ENCODE data around the gene WDR20.

WDR20 gene

GRCh38 chr14:102201353-102201738 lies 61.6 kb downstream of the WDR20 start:
- no peak for DNase-seq

GRCh38 chr14:102201776-102202175 lies 62.1 kb downstream of the WDR20 start:
- no peak for DNase-seq

DNA sequence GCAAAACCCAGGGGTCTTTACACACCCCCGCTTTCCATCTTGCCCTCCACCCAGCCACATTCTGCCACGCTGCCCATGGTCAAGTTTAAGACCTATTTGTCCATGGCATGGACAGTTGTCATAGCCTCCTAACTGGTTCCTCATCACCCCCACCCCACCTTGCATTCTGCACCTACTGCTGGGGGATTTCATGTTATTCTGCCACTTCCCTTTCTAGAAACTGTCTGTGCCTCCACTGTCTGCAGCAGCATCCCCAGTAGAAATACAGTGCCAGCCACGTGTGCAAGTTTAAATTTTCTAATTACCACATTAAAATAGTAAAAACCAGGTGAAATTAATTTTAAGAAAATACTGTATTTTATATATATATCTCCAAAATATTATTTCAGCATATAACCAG lies 63.2 kb downstream of the WDR20 start:
- no peak for DNase-seq

DNA sequence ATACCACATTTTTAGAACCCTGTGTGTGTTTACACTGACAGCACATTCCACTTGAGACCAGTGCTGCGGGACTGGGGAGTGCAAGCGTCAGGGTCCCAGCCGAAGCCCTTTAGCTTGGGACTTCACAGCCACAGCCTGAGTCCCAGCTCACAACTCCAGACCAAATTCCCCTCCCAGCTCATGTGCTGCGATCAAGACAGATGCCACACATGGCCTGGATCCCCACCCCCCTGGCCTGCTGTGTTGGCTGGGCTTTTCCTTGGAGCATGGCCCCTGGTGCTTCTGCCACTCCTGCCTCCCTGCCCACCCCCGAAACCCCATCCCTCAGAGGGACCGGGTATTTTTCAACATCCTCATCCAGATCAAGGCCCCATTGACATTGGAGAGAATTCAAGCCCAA lies 63.7 kb downstream of the WDR20 start:
- DNase-seq: no peak

DNA sequence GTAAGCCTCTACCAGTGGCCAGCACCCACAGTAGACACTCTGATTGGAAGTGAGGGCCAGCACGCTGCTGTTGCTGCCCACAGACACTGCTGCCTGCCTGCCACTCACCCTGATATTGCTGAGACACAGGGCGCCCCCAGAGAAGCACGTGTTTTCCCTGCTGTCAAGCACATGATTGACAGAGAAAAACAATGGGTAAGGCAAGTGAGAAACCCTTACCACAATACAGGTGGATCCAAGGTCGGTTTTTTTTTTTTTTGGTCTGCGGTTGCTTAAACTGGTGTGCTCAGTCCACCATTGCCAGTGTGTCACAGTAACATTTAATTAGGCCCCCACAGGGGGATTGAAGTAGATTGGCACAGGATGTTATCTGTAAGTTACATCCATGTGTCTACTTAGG lies 65.9 kb downstream of the WDR20 start:
- DNase-seq: no peak

DNA sequence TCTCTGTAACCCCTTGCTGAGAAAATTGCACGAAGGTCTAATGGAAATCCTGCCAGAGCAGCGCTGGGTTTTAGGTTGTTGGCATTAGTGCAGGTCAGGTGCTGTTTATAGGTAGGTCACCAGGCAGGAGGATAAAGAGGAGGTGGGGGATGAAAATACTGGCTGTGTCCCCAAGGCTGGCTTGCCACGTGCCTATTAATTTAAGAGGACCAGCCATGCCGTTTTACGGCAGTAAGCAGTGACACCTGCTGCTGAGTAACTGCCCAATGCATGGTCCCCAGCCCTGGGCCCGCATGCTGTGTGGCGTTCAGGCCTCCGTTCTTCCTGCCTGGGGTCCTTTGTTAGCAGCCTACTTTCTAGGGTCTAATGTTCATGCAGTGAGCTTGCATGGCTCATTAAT lies 67.2 kb downstream of the WDR20 start:
- no peak for DNase-seq

DNA sequence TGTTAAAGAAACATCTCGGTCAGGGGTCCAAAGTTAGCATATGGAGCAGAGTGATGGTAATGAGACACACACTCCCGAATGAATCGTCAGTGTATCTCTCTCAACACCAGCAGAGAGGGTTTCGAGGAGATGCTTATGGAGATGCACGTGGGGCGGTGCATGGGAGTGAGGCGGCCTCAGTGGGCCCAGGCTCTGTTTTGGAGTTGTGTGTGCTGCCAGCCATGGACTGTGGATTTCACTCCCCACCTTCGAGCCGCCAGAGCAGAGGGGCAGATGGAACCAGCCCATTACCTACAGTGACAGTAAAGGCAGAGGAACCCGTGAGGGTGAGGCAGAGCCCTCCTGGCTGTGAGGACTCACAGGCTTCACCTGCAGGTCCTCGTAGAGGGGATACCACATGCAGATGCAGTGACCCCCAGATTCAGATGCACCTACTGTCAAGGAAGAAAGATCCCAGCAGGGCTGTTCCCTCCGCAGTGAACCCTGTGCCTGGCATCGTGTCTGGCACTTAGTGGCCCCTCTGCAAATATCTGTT lies 68.2 kb downstream of the WDR20 start:
- DNase-seq: no peak

DNA sequence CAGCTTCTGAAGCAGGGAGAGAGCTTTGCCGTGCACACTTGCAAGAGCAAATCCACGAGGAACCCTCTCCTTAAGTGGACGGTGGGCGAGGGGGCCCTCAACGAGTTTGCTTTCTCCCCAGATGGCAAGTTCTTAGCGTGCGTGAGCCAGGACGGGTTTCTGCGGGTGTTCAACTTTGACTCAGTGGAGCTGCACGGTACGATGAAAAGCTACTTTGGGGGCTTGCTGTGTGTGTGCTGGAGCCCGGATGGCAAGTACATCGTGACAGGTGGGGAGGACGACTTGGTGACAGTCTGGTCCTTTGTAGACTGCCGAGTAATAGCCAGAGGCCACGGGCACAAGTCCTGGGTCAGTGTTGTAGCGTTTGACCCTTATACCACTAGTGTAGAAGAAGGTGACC lies 69.0 kb downstream of the WDR20 start:
- no peak for DNase-seq

- no peak for DNase-seq
These were observed 69.7 kb downstream of the WDR20 start for GRCh38 chr14:102209224-102209966.

- no peak for DNase-seq
These were observed 70.8 kb downstream of the WDR20 start for GRCh38 chr14:102210421-102211042.

- no peak for DNase-seq
These were observed 71.5 kb downstream of the WDR20 start for GRCh38 chr14:102211240-102211639.

DNA sequence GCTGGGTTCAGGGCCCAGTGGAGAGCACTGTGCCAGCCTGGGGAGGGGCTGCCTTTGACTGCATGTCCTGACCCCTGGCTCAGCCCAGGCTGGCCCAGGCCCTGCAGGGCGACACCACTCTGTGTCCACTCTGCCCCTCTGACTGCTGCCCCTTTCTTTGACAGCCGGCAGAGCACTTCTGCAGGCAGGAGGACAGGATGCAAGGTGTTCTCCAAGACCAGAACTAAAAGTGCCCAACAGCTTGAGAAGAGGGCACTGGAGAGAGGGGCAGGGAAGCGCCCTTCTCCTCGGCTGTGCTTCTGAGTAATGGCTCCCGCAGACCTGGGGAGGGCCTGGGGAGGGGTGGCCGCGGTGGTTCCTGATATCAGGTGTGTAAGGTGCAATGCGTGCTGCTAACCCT lies 72.7 kb downstream of the WDR20 start:
- no peak for DNase-seq

DNA sequence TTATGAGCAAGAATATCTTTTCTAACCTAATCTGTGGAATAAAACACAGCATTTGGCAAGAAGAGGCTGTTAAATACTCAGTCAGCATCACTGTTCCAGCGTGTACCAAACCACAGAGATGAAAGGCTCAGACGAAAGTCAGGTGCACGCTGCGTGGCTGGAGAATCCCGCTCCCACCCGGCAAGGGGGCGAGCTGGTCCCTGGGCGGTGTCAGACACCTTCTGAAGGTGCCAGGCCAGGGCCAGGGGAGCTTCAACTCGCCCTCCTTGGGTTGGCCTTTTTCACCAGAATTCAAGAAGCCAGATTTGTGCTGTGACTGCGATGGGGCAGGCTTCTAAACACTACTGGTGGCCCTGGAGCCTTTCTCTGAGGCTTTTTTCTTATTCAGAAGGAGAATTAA lies 73.1 kb downstream of the WDR20 start:
- DNase-seq: no peak

DNA sequence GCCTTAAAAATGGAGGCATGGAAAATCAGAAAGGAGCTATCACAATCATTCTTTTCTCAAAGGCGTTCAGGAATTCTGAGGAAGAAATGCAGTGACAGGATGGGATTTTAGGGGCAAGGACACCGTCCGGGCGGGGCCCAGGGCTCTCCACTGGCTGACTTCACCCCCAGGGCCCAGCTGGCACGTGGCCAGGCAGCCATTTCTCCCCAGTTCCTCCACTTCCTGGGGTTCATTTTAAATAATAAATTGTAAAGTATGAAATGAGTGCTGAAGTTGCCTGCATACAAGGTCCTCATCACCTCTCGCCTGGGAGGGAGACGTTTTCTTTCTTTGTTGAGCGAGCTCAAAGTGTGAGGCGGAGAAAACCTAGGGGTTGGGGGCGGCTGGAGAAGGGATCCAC lies 73.8 kb downstream of the WDR20 start:
- no peak for DNase-seq

DNA sequence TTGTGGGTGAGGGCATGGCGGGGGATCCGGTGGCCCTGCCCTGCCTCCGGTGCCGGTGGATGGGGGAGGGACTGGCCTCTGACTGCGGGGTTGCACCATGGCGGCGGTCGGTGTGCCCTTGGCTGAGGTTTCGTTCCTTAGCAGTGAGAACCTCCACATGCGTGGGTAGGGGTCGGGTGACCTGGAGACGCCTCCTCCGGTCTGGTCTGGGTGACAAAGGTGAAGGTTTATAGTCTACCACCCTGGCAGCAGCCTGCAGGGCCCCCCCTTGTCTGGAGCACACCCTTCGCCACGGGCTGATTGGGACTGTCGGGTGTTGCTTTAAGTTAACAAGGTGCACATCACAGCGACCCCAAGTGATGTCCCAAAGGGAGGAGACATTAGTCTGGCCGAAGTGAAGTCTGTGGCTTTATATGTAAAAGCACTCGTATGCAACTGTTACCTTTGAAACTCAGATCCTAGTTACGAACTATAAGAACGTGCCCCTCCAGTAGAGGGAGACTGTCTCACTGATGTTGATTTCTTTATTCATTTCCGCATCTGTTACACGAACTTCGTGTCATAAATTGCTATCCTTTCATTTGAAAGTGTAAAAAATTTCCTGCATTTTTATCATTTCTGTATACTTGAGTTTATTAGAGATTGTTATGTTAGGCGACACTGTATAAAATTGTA lies 74.4 kb downstream of the WDR20 start:
- DNase-seq: no peak

DNA sequence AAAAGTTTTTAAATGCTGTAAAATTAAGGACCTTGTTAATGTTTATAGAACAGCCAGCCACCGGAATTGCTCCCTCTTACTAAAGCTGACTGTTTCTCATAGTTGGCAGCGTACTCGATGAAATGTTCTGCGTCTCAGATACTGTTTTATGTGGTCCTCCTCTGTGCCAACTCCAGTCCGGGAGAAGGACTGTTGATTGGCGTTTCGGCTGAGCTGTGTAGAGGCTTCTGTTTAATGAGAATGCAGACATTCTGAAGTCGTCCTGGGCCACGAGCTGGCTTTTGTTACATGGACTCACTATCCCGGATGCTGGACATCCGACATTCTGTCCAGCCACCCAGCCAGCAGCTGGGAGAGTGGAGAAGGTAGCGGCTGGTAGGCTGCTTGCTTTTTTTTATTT lies 75.4 kb downstream of the WDR20 start:
- no peak for DNase-seq

DNA sequence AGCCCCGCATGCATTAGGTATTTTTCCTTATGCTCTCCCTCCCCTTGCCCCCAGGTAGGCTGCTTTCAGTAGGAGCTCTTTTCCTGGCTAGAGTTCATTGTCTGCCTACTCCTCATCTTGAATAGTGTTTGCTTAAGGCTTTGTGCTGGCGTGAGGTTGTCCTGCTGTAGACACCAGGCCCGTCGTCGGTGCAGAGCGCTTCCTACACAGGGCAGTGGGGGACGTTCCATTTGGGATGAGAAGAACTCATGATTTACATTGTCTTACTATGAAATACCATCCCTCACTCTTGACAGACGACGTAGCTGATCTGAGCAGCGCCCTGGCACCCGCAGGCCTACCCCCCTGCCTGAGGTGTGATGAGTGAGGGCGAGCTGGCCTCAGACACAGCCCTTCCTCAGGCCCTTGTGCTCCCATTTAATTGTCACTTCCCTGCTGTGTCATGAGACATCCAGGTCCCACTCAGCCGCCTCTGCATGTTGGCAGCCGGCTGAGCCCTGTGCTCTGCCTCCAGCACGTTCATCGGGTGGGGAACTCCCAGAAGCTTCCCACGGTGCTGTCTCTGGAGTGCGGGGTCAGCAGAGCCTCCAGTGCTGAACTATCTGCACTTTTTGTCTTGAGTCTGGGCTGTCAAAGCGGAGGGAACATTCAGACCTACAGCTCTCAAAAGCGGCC lies 76.0 kb downstream of the WDR20 start:
- DNase-seq: no peak

DNA sequence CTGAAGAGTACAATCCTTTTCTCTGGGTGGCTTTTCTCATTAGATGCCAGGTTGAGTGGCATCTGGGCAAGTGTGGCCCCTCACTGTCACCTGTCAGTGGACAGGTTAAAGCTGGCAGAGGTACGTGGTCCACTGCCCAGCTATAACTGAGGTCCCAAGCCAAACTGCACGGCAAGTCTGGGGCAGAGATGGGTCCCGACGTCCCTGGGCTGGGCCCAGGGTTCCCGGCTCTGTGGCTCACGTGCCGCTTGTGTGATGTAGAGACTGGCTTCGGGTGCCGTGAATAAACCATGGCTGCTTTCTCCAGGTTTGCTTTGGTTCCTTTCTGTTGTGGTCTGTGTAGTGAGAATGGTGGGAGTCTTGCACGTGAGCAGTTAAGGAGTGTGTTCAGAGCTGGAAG lies 77.7 kb downstream of the WDR20 start:
- no peak for DNase-seq

- no peak for DNase-seq
These were observed 78.3 kb downstream of the WDR20 start for GRCh38 chr14:102217987-102218421.

DNA sequence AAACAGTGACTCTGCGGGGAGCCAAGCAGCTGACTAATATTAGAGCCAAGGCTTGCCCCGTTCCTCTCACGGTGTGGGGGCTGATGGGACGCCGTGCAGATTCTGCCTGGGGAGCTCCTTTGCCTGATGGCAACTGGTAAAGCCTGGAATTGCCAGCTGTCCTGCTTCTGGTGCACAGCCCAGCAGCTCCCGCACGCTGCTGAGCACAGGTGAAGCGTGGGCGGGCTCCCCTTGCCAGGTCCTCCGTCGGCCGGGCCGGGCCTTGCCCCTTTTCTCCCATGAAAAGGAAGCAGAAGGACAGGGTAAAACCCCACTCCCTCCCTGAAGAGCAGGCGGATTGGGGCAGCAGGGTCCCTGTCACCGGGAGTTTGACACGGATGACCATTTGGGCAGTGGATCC lies 79.0 kb downstream of the WDR20 start:
- DNase-seq: no peak

DNA sequence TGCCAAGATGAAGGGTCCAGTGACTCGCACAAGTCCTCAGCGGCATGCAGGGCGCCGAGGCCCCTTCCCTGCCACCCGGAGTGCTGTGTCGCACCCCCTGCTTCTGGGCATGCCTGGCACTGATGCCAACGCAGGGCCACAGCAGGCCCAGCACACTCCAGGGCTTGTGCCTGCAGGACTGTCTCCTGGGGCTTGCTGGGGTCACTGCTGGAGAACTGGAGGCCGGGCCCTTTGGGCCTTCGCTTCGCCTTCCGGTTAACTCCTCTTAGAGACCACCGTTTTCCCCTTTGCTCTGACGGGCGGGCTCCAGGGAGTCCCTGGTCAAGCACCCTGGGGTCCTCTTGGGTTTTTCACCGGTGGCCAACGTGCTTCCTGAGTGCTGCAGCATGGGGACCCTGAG lies 79.6 kb downstream of the WDR20 start:
- DNase-seq: no peak

DNA sequence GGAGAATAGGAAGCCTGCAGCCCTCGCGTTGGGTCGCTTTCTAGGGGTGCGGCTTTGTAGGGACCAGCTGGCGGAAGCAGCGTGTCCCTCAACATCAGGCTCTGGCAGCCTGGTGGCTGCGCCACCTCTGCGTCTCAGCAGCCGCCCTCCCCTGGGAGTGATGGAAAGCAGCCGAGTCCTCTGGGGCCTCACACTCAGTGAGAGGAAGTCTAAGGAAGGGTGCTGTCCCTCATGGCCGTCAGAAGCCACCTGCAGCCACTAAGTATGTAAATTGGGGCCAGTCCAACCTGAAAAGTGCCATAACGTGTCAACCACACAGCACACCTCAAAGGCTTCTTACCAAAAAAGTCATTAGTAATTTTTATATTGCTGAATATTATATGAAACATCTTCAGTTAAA lies 80.3 kb downstream of the WDR20 start:
- DNase-seq: no peak

- no peak for DNase-seq
These were observed 81.3 kb downstream of the WDR20 start for GRCh38 chr14:102221026-102221425.
